ENCODE results near the gene TAF15.

- TF ChIP-seq CTCF (IDR thresholded peaks at IDR 0.05; ENCODE audit: low read depth, low read length, poor library complexity, severe bottlenecking) (no peak), EZH2phosphoT487 (IDR thresholded peaks at IDR 0.05; ENCODE audit: borderline replicate concordance, low read length) (no peak)
These were observed 58.3 kb downstream of the TAF15 start for GRCh38 chr17:35867574-35867973.
